Activated CD4-positive, alpha-beta T cell treated with anti-CD3 and anti-CD28 coated beads for 36 hours (primary cell): ENCODE results near the gene TGFBR3. TPM values are rescaled to one million over a fixed set of nuclear protein-coding genes. Genes with fewer than 3 reads are reported as not detected.

Experiments used
- ATAC-seq: fragments of 200-7000 bp; cut with Tn5 transposase; one replicate; pipeline ENCODE4 v1.10.0; 2021; ENCODE audit warnings: mild to moderate bottlenecking, moderate library complexity
- CTCF ChIA-PET: fragments of 350-600 bp; sonication (Branson Sonifier 250); formaldehyde crosslinking; loops from one replicate; lab custom pipeline; 2021; ENCODE audit warnings: antibody characterized with exemption; lab: Charles Lee
- POLR2A ChIA-PET: fragments of 350-600 bp; sonication (Branson Sonifier 250); formaldehyde crosslinking; loops from one replicate; lab custom pipeline; 2021; ENCODE audit warnings: antibody characterized with exemption, inconsistent platforms; lab: Charles Lee
- DNase-seq: peaks from one replicate; pipeline ENCODE4 v3.0.0-alpha.2; 2020
- H3K27ac Mint-ChIP-seq: one replicate; pipeline ENCODE4 v1.8.0; 2021; ENCODE audit warnings: mixed read lengths
- H3K27me3 Mint-ChIP-seq: one replicate; pipeline ENCODE4 v1.8.0; 2021; ENCODE audit warnings: mixed read lengths
- H3K36me3 Mint-ChIP-seq: one replicate; pipeline ENCODE4 v1.8.0; 2021; ENCODE audit warnings: low read depth, mixed read lengths
- H3K4me1 Mint-ChIP-seq: one replicate; pipeline ENCODE4 v1.8.0; 2021; ENCODE audit warnings: mixed read lengths
- H3K4me3 Mint-ChIP-seq: one replicate; pipeline ENCODE4 v1.8.0; 2021; ENCODE audit warnings: mild to moderate bottlenecking, moderate library complexity, mixed read lengths
- H3K9me3 Mint-ChIP-seq: one replicate; pipeline ENCODE4 v1.8.0; 2021; ENCODE audit warnings: low read depth, mixed read lengths
- intact Hi-C, 2 experiments: fragments of 100-400 bp; cut with DNase I in 1 of 2; cut with micrococcal nuclease in 1 of 2; formaldehyde crosslinking; loops; one replicate each; pipeline versions ENCODE4 v1.14.2 to v1.15.1; 2022 to 2024; cut with DNase I, micrococcal nuclease
- total RNA-seq, 2 experiments: library from RNA; stranded (reverse); gene quantifications; one replicate each; pipeline ENCODE4 v1.2.3, GENCODE V29; 2021

The TGFBR3 gene
- total RNA-seq, 2 experiments from 2014 or later, result 4.2 to 4.5 TPM

- H3K36me3 Mint-ChIP-seq, result no peaks in the 10 kb centered on the region
- H3K9me3 Mint-ChIP-seq, result no peaks in the 10 kb centered on the region
- H3K27ac Mint-ChIP-seq, result no peak overlapping the region
- peaks cover 16% of the 10 kb centered on the region for H3K4me1 Mint-ChIP-seq
- no peak for DNase-seq
- no peaks in the 10 kb centered on the region for H3K27me3 Mint-ChIP-seq
- ATAC-seq, result no peak
- POLR2A ChIA-PET, result no interaction called here
- CTCF ChIA-PET, result no interaction called here
- intact Hi-C loops, result no loop called here
- no peak overlapping the region for H3K4me3 Mint-ChIP-seq
Measured at GRCh38 chr1:91821126-91821868, 64.7 kb downstream of the TGFBR3 start.

DNA sequence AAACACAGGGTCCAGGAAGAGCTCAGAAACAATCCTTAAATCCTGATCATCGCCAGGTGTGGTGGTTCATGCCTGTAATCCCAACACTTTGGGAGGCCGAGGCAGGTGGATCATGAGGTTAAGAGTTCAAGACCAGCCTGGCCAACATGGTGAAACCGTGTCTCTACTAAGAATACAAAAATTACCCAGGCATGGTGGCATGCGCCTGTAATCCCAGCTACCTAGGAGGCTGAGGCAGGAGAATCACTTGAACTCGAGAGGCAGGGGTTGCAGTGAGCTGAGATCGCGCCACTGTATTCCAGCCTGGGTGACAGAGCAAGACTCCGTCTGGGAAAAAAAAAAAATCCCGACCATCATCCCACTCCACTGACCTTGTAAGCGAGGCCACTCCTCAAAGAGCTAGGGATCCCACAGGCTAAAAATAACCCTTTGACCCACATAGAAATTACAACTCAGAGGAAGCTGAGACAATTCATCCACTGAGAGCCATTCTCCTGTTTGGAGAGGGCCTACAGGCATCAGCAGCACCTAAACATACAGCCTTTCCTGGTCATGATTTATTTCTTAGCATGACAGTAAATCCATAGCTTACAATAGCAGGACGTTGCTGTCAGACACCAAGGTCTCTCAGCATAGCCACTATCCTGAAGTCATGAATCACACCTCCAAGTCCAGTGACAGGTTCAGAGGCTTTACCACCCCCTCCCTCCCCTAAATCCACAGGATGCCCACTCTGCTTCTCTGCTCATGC is 66.7 kb downstream of the TGFBR3 start:
- H3K27ac Mint-ChIP-seq, result no peak overlapping the region
- intact Hi-C loops, result no loop called here
- DNase-seq (no peak), ATAC-seq (peak; percentile 26)
- POLR2A ChIA-PET, result interaction anchor here (0.7 kb wide), 1 partner anchor 1012 kb away, joined by 3 read pairs; no protein-coding TSS in a partner anchor
- no peaks in the 10 kb centered on the region for H3K36me3 Mint-ChIP-seq
- H3K4me3 Mint-ChIP-seq, result no peak overlapping the region
- H3K9me3 Mint-ChIP-seq, result no peaks in the 10 kb centered on the region
- H3K4me1 Mint-ChIP-seq, result peaks cover 19% of the 10 kb centered on the region
- CTCF ChIA-PET, result interaction anchor here (0.6 kb wide), 1 partner anchor 491 kb away, joined by 3 read pairs; no protein-coding TSS in a partner anchor
- H3K27me3 Mint-ChIP-seq, result no peaks in the 10 kb centered on the region

- H3K4me1 Mint-ChIP-seq, result peaks cover 24% of the 10 kb centered on the region
- H3K27me3 Mint-ChIP-seq, result no peaks in the 10 kb centered on the region
- DNase-seq, result no peak
- intact Hi-C loops, result no loop called here
- no peak for ATAC-seq
- ChIA-PET POLR2A (no interaction called here), CTCF (interaction anchor here (0.6 kb wide), 1 partner anchor 306 kb away, joined by 4 read pairs; no protein-coding TSS in a partner anchor)
- no peak overlapping the region for H3K27ac Mint-ChIP-seq
- H3K9me3 Mint-ChIP-seq, result no peaks in the 10 kb centered on the region
- no peaks in the 10 kb centered on the region for H3K36me3 Mint-ChIP-seq
- H3K4me3 Mint-ChIP-seq, result no peak overlapping the region
Measured at GRCh38 chr1:91818713-91818975, 67.3 kb downstream of the TGFBR3 start.

DNA sequence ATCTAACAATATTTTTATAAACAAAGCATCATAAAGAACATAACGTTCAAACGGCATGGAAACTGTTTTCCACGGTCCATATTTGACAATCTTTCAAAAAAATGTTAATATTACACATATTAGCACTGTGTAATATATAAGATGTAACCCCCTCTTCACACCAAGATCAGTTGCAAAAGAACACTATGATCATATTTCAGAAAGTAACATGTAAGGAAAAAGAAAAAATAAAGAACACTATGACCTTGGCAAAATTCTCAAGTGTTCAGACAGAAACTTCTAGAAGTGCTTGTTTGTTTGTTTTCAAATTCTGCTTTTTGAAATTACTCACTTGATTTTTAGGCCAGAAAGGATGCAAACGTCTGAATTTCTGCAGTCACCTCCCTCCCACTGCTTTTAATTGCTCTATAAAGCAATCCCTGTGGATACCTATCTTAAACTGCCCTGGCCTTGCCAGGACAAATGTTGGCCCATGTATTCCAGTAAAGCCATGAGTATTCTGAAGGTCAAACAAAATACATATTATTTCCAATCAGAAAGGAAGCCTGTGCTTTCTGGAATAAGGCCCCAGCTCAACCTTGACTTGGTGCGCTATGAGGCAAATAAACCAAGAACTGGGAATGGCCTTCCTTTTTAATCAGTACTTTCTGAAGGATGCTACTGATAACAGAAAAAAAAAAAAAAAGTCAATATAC is 68.6 kb downstream of the TGFBR3 start:
- Mint-ChIP-seq H3K27ac (no peak overlapping the region), H3K27me3 (no peaks in the 10 kb centered on the region), H3K4me3 (no peak overlapping the region), H3K9me3 (no peaks in the 10 kb centered on the region), H3K4me1 (peaks cover 24% of the 10 kb centered on the region), H3K36me3 (no peaks in the 10 kb centered on the region)
- CTCF ChIA-PET, result interaction anchor here (0.7 to 0.8 kb wide), 2 partner anchors 29 to 48 kb away, joined by 3 to 4 read pairs; no protein-coding TSS in a partner anchor
- intact Hi-C loops, result no loop called here
- no peak for DNase-seq
- POLR2A ChIA-PET, result interaction anchor here (0.7 kb wide), 1 partner anchor 581 kb away, joined by 3 read pairs; no protein-coding TSS in a partner anchor
- no peak for ATAC-seq

GRCh38 chr1:91816031-91816430 is 69.9 kb downstream of the TGFBR3 start:
- Mint-ChIP-seq H3K36me3 (no peaks in the 10 kb centered on the region), H3K9me3 (no peaks in the 10 kb centered on the region), H3K27ac (no peak overlapping the region), H3K4me1 (peaks cover 32% of the 10 kb centered on the region), H3K4me3 (no peak overlapping the region), H3K27me3 (no peaks in the 10 kb centered on the region)
- intact Hi-C loops, result no loop called here
- ChIA-PET POLR2A (no interaction called here), CTCF (interaction anchor here (1.0 kb wide), 1 partner anchor 64 kb away, joined by 4 read pairs; no protein-coding TSS in a partner anchor)
- no peak for DNase-seq
- no peak for ATAC-seq

- POLR2A ChIA-PET, result no interaction called here
- intact Hi-C loops, result no loop called here
- Mint-ChIP-seq H3K9me3 (no peaks in the 10 kb centered on the region), H3K4me3 (no peak overlapping the region), H3K27me3 (no peaks in the 10 kb centered on the region), H3K36me3 (no peaks in the 10 kb centered on the region), H3K4me1 (peaks cover 42% of the 10 kb centered on the region), H3K27ac (no peak overlapping the region)
- ATAC-seq (no peak), DNase-seq (no peak)
- CTCF ChIA-PET, result interaction anchor here (0.8 kb wide), 1 partner anchor 10 kb away, joined by 3 read pairs; no protein-coding TSS in a partner anchor
Measured at GRCh38 chr1:91814448-91814847, 71.5 kb downstream of the TGFBR3 start.

DNA sequence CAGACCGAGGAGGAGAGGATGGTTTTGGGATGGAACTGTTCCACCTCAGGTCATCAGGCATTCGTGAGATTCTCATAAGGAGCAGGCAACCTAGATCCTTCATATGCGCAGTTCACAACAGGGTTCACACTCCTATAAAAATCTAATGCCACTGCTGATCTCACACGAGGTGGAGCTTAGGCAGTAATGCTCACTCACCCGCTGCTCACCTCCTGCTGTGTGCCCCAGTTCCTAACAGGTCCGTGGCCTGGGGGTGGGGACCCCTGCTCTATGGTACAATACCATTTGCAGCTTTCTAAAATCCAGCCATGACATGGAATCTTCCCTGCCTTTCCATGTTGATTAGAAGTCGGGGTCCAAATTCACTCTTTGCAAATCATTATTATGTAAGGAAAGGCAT is 72.1 kb downstream of the TGFBR3 start:
- no peaks in the 10 kb centered on the region for H3K9me3 Mint-ChIP-seq
- no peaks in the 10 kb centered on the region for H3K27me3 Mint-ChIP-seq
- ATAC-seq, result no peak
- no peak overlapping the region for H3K4me3 Mint-ChIP-seq
- ChIA-PET POLR2A (no interaction called here), CTCF (interaction anchor here (0.8 to 1.3 kb wide), 3 partner anchors 9 to 224 kb away, joined by 3 read pairs; no protein-coding TSS in a partner anchor)
- intact Hi-C loops, result no loop called here
- DNase-seq, result no peak
- peaks cover 47% of the 10 kb centered on the region for H3K4me1 Mint-ChIP-seq
- no peak overlapping the region for H3K27ac Mint-ChIP-seq
- no peaks in the 10 kb centered on the region for H3K36me3 Mint-ChIP-seq

GRCh38 chr1:91811363-91812025 is 74.5 kb downstream of the TGFBR3 start:
- ChIA-PET POLR2A (interaction anchor here (1.2 kb wide), 1 partner anchor 59 kb away, joined by 5 read pairs; no protein-coding TSS in a partner anchor), CTCF (interaction anchor here (0.7 to 1.4 kb wide), 4 partner anchors 13 to 254 kb away, joined by 3 to 4 read pairs (median 4); no protein-coding TSS in a partner anchor)
- Mint-ChIP-seq H3K9me3 (no peaks in the 10 kb centered on the region), H3K27ac (no peak overlapping the region), H3K4me1 (peaks cover 40% of the 10 kb centered on the region), H3K4me3 (no peak overlapping the region), H3K36me3 (no peaks in the 10 kb centered on the region), H3K27me3 (peaks cover 1% of the 10 kb centered on the region)
- ATAC-seq (no peak), DNase-seq (no peak)
- intact Hi-C loops, result no loop called here

GRCh38 chr1:91809317-91809716 is 76.6 kb downstream of the TGFBR3 start:
- intact Hi-C loops, result no loop called here
- no peaks in the 10 kb centered on the region for H3K9me3 Mint-ChIP-seq
- peaks cover 56% of the 10 kb centered on the region for H3K4me1 Mint-ChIP-seq
- no peak overlapping the region for H3K4me3 Mint-ChIP-seq
- POLR2A ChIA-PET, result no interaction called here
- DNase-seq, result no peak
- ATAC-seq, result no peak
- H3K36me3 Mint-ChIP-seq, result no peaks in the 10 kb centered on the region
- CTCF ChIA-PET, result interaction anchor here (0.7 to 1.2 kb wide), 3 partner anchors 75 to 169 kb away, joined by 3 to 4 read pairs (median 3); no protein-coding TSS in a partner anchor
- peaks cover 1% of the 10 kb centered on the region for H3K27me3 Mint-ChIP-seq
- H3K27ac Mint-ChIP-seq, result no peak overlapping the region

GRCh38 chr1:91807921-91808620 is 77.9 kb downstream of the TGFBR3 start:
- no peak for ATAC-seq
- no peak for DNase-seq
- CTCF ChIA-PET, result no interaction called here
- Mint-ChIP-seq H3K27ac (no peak overlapping the region), H3K4me1 (peaks cover 57% of the 10 kb centered on the region), H3K9me3 (no peaks in the 10 kb centered on the region), H3K4me3 (no peak overlapping the region), H3K27me3 (peaks cover 1% of the 10 kb centered on the region), H3K36me3 (no peaks in the 10 kb centered on the region)
- POLR2A ChIA-PET, result no interaction called here
- intact Hi-C loops, result no loop called here
